NCI-H2196 (cell line): Measurements from ENCODE around the gene PLCL2.
A peak's percentile ranks its signal among the peaks of the same experiment; 100 is the strongest.

ENCODE experiments used
- DNase-seq: peaks from one replicate; lab custom pipeline; 2025; ENCODE audit not compliant: unreplicated experiment; lab: John Stamatoyannopoulos, UW

Gene PLCL2

GRCh38 chr3:17003457-17003856 lies 118.7 kb downstream of the PLCL2 start:
- DNase-seq, result no peak

GRCh38 chr3:17006132-17006852 lies 121.5 kb downstream of the PLCL2 start:
- no peak for DNase-seq

GRCh38 chr3:17007284-17007683 lies 122.5 kb downstream of the PLCL2 start:
- DNase-seq, result no peak

- no peak for DNase-seq
Measured at GRCh38 chr3:17009826-17010225, 125.1 kb downstream of the PLCL2 start.

- DNase-seq, result no peak
Measured at GRCh38 chr3:17011728-17012338, 127.1 kb downstream of the PLCL2 start.

GRCh38 chr3:17013050-17013449 lies 128.3 kb downstream of the PLCL2 start:
- no peak for DNase-seq

GRCh38 chr3:17013571-17013970 lies 128.8 kb downstream of the PLCL2 start:
- no peak for DNase-seq

- no peak for DNase-seq
Measured at GRCh38 chr3:17014284-17014683, 129.5 kb downstream of the PLCL2 start.

- no peak for DNase-seq
Measured at GRCh38 chr3:17014709-17015108, 130.0 kb downstream of the PLCL2 start.

GRCh38 chr3:17021614-17022013 lies 136.9 kb downstream of the PLCL2 start:
- DNase-seq, result no peak

GRCh38 chr3:17023006-17023664 lies 138.4 kb downstream of the PLCL2 start:
- no peak for DNase-seq

- no peak for DNase-seq
Measured at GRCh38 chr3:17025594-17026139, 140.9 kb downstream of the PLCL2 start.

GRCh38 chr3:17027318-17027717 lies 142.6 kb downstream of the PLCL2 start:
- no peak for DNase-seq

- no peak for DNase-seq
Measured at GRCh38 chr3:17028363-17028762, 143.6 kb downstream of the PLCL2 start.

GRCh38 chr3:17030438-17030837 lies 145.7 kb downstream of the PLCL2 start:
- DNase-seq, result no peak

- DNase-seq, result no peak
Measured at GRCh38 chr3:17030956-17031652, 146.3 kb downstream of the PLCL2 start.

- DNase-seq, result peak; percentile 0
Measured at GRCh38 chr3:17032407-17033034, 147.8 kb downstream of the PLCL2 start.

GRCh38 chr3:17033516-17034168 lies 148.9 kb downstream of the PLCL2 start:
- DNase-seq, result no peak

GRCh38 chr3:17035033-17035432 lies 150.3 kb downstream of the PLCL2 start:
- DNase-seq, result no peak

- DNase-seq, result no peak
Measured at GRCh38 chr3:17035966-17036365, 151.2 kb downstream of the PLCL2 start.
